CD14-positive monocyte (primary cell): Measurements from ENCODE around the gene SMG6. TPM values are rescaled to one million over a fixed set of nuclear protein-coding genes. Genes with fewer than 3 reads are reported as not detected.

Source experiments
- DNase-seq, 3 donors: peaks; one replicate each; pipeline ENCODE4 v3.0.0-alpha.2; 2011 to 2022
- H2AFZ ChIP-seq: 2 replicates; pipeline ENCODE4 v1.6.0; 2012; ENCODE audit warnings: mild to moderate bottlenecking, low read depth, low read length, inconsistent platforms; ENCODE audit not compliant: insufficient read depth, poor library complexity, severe bottlenecking
- H3K27ac ChIP-seq, 2 donors: 1 replicate in 1 of 2; 2 replicates in 1 of 2; pipeline ENCODE4 v1.5.1; 2012 to 2013; ENCODE audit warnings: low read length in 2 of 2, control low read depth in 1 of 2, inconsistent platforms in 1 of 2, low read depth in 1 of 2, mild to moderate bottlenecking in 1 of 2
- H3K27me3 ChIP-seq, 2 donors: one replicate each; pipeline versions ENCODE4 v1.6.0 to v1.6.1; 2011 to 2013; ENCODE audit warnings: low read length in 2 of 2; ENCODE audit not compliant: control insufficient read depth in 2 of 2, insufficient read depth in 2 of 2
- H3K36me3 ChIP-seq, 2 donors: replicated peaks in 1 of 2; 1 replicate in 1 of 2; 2 replicates in 1 of 2; pipeline versions ENCODE4 v1.5.1 to v1.6.1; 2012 to 2013; ENCODE audit warnings: low read length in 2 of 2, control low read depth in 1 of 2, inconsistent platforms in 1 of 2, mild to moderate bottlenecking in 1 of 2; ENCODE audit not compliant: insufficient read depth in 2 of 2, control insufficient read depth in 1 of 2
- H3K4me1 ChIP-seq, 2 donors: 1 replicate in 1 of 2; 2 replicates in 1 of 2; pipeline versions ENCODE4 v1.5.1 to v1.6.1; 2012 to 2013; ENCODE audit warnings: low read length in 2 of 2, control low read depth in 1 of 2, inconsistent platforms in 1 of 2, mild to moderate bottlenecking in 1 of 2, moderate library complexity in 1 of 2; ENCODE audit not compliant: insufficient read depth in 2 of 2, control insufficient read depth in 1 of 2
- H3K4me2 ChIP-seq: replicated peaks from 2 replicates; pipeline ENCODE3; 2012; ENCODE audit warnings: low read length, moderate library complexity, mild to moderate bottlenecking; ENCODE audit not compliant: poor library complexity, severe bottlenecking; ENCODE audit errors: extremely low read depth
- H3K4me3 ChIP-seq, 3 experiments: fragments of 200-600 bp in 1 of 3; sonication (generic) in 1 of 3; replicated peaks in 1 of 3; 1 replicate in 2 of 3; 2 replicates in 1 of 3; pipeline ENCODE4 v1.5.1; 2011 to 2013; ENCODE audit warnings: low read length in 3 of 3, mild to moderate bottlenecking in 3 of 3, control low read depth in 2 of 3, low read depth in 2 of 3, inconsistent platforms in 1 of 3, moderate library complexity in 1 of 3
- H3K79me2 ChIP-seq: 2 replicates; pipeline ENCODE4 v1.6.0; 2012; ENCODE audit warnings: mild to moderate bottlenecking, control low read depth, inconsistent platforms, low read length, moderate library complexity; ENCODE audit not compliant: insufficient read depth
- H3K9ac ChIP-seq: 2 replicates; pipeline ENCODE4 v1.6.0; 2017; ENCODE audit warnings: low read length, mild to moderate bottlenecking; ENCODE audit not compliant: insufficient read depth, poor library complexity, severe bottlenecking
- H3K9me3 ChIP-seq, 2 donors: replicated peaks in 1 of 2; 1 replicate in 1 of 2; 2 replicates in 1 of 2; pipeline versions ENCODE4 v1.5.1 to v1.6.1; 2012 to 2013; ENCODE audit warnings: low read length in 2 of 2, control low read depth in 1 of 2; ENCODE audit not compliant: control insufficient read depth in 1 of 2, insufficient read depth in 1 of 2
- H4K20me1 ChIP-seq: 2 replicates; pipeline ENCODE4 v1.6.0; 2012; ENCODE audit warnings: mild to moderate bottlenecking, low read length, control low read depth, moderate library complexity; ENCODE audit not compliant: insufficient read depth
- H3K27ac Mint-ChIP-seq, 7 donors: one replicate each; pipeline ENCODE4 v1.8.0; 2020; ENCODE audit warnings: mild to moderate bottlenecking in 7 of 7, mixed read lengths in 7 of 7, moderate library complexity in 6 of 7, inconsistent platforms in 2 of 7
- H3K27me3 Mint-ChIP-seq, 3 donors: one replicate each; pipeline ENCODE4 v1.8.0; 2021 to 2022; ENCODE audit warnings: low read depth in 3 of 3, mild to moderate bottlenecking in 3 of 3, mixed read lengths in 3 of 3, moderate library complexity in 3 of 3, inconsistent platforms in 1 of 3
- H3K36me3 Mint-ChIP-seq, 2 donors: one replicate each; pipeline ENCODE4 v1.8.0; 2020; ENCODE audit warnings: mixed read lengths in 2 of 2, inconsistent platforms in 1 of 2, mild to moderate bottlenecking in 1 of 2
- H3K4me1 Mint-ChIP-seq: one replicate; pipeline ENCODE4 v1.8.0; 2020; ENCODE audit warnings: mild to moderate bottlenecking, mixed read lengths
- H3K4me3 Mint-ChIP-seq, 2 donors: one replicate each; pipeline ENCODE4 v1.8.0; 2020; ENCODE audit warnings: mild to moderate bottlenecking in 2 of 2, mixed read lengths in 2 of 2, moderate library complexity in 1 of 2
- H3K9me3 Mint-ChIP-seq, 7 donors: one replicate each; pipeline ENCODE4 v1.8.0; 2020 to 2022; ENCODE audit warnings: mixed read lengths in 7 of 7, mild to moderate bottlenecking in 6 of 7, moderate library complexity in 6 of 7, inconsistent platforms in 2 of 7
- WGBS: methylation state at CpG from one replicate; pipeline ENCODE4 v1.1.5; 2013; ENCODE audit warnings: missing lambda C conversion rate; ENCODE audit not compliant: insufficient coverage; 5-methylcytosine and 5-hydroxymethylcytosine counted together
- intact Hi-C, 2 donors: fragments of 100-400 bp; cut with micrococcal nuclease; formaldehyde crosslinking; loops; one replicate each; pipeline versions ENCODE4 v1.15.0 to v1.15.1; 2023
- polyA plus RNA-seq, 3 donors: library from polyadenylated mRNA; depleted of rRNA in 1 of 3; unstranded in 2 of 3; stranded (reverse) in 1 of 3; fragments of 300-500 nt in 2 of 3; fragments of >200 nt in 1 of 3; fragmentation: Illumina TruSeq in 2 of 3; gene quantifications; 1 replicate in 2 of 3; 2 replicates in 1 of 3; pipeline ENCODE4 v1.2.3, GENCODE V29; 2012 to 2021
- TF ChIP-seq, protein P1 (sequence below): fragments of 200-600 bp; IDR thresholded peaks from one replicate; pipeline ENCODE4 v1.8.0; 2022; ENCODE audit warnings: antibody characterized with exemption, mild to moderate bottlenecking

The SMG6 gene
- polyA plus RNA-seq, 3 donors = 0.67 to 7.1 (median 1.1) TPM

DNA sequence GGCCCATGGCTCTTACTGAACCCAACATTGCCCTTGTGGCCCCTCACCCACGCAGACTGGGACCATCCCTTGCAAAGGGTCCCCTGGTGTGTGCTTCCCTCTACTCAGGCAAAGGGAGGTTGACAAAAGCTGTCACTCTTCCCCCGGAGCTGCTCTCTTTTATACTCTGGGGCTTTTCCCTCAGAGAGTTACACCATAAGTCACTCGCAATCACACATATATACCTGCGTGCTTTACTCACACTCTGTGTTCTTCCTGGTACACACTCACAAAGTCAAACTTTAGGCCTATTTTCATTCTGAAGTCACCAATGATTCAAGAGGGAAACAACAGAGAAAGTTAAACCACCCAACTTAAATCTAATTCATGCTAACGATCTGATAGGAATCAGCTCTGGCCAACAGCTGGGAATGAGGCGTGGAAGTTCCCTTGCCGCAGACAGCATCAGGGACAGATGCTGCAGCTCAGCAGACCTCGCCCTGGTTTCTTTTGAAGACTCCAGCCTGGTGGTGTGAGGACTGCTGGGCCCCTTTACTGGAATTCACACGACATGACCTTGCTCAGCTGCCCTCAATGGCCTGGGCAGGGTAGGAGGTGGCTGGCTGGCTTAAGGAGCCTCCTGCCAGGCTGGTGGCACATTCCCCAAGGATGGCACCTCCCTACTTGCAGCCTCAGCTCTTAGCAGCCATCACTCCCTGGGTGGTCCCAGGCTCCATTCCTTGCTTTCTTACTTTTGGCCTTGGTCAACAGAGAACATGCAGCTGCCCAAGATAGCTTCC, 221.4 kb downstream of the SMG6 start:
- no peak for DNase-seq
- H3K27ac Mint-ChIP-seq = peak overlapping the region in 3 of 7 donors; percentile 47 to 83 (median 50)

DNA sequence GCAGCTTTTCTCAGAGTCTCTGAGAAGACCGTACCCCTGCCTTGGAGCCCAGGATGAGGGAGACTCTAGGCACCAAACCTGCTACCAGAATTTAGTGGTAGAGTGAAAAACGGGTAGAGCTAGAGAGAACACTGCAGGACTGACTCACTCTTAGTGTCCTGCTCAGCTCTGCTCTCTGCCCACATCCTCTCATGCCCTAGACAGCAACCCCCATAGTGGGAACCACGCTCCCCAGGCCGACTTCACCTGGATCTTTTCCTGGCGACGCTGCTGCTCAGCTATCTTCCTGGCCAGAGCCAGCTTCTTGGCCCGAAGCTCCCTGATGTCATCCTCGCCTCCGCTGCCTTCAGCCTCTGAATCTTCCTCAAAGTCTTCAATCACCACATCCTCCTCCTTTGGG, 222.0 kb downstream of the SMG6 start:
- Histone ChIP-seq H3K4me3 (no peak overlapping the region), H3K36me3 (peaks cover 16 to 48% of the 10 kb centered on the region in 2 donors), H3K4me2 (no peak overlapping the region), H2AFZ (no peak overlapping the region), H3K79me2 (no peaks in the 10 kb centered on the region), H3K27me3 (peaks cover 0 to 6% of the 10 kb centered on the region in 2 donors), H4K20me1 (no peaks in the 10 kb centered on the region), H3K9me3 (no peaks in the 10 kb centered on the region), H3K4me1 (peaks cover 43 to 50% of the 10 kb centered on the region in 2 donors), H3K9ac (no peak overlapping the region), H3K27ac (no peak overlapping the region)
- Mint-ChIP-seq H3K9me3 (peaks cover 0 to 3% (median 0%) of the 10 kb centered on the region in 7 donors), H3K27me3 (peaks cover 9 to 28% (median 24%) of the 10 kb centered on the region in 3 donors), H3K27ac (peak overlapping the region in 3 of 7 donors; percentile 43 to 83 (median 47)), H3K36me3 (peaks cover 75 to 77% of the 10 kb centered on the region in 2 donors), H3K4me3 (peak overlapping the region in 1 of 2 donors; percentile 38), H3K4me1 (peaks cover 44% of the 10 kb centered on the region)
- 99% methylated on average over 7 of the region's 9 CpGs for WGBS
- intact Hi-C loops = loop anchor here in 1 of 2 donors (5.0 kb wide), 1 partner anchor 41 kb away; no protein-coding TSS in a partner anchor
- TF ChIP-seq, protein P1, sequence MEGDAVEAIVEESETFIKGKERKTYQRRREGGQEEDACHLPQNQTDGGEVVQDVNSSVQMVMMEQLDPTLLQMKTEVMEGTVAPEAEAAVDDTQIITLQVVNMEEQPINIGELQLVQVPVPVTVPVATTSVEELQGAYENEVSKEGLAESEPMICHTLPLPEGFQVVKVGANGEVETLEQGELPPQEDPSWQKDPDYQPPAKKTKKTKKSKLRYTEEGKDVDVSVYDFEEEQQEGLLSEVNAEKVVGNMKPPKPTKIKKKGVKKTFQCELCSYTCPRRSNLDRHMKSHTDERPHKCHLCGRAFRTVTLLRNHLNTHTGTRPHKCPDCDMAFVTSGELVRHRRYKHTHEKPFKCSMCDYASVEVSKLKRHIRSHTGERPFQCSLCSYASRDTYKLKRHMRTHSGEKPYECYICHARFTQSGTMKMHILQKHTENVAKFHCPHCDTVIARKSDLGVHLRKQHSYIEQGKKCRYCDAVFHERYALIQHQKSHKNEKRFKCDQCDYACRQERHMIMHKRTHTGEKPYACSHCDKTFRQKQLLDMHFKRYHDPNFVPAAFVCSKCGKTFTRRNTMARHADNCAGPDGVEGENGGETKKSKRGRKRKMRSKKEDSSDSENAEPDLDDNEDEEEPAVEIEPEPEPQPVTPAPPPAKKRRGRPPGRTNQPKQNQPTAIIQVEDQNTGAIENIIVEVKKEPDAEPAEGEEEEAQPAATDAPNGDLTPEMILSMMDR = no peak
- no peak for DNase-seq

More for the DNA sequence above, 221.4 kb downstream of the SMG6 start:
- peaks cover 72 to 75% of the 10 kb centered on the region in 2 donors for H3K36me3 Mint-ChIP-seq
- WGBS = 98% methylated on average over 7 of the region's 9 CpGs
- intact Hi-C loops = loop anchor here in 1 of 2 donors (5.0 kb wide), 1 partner anchor 40 kb away; no protein-coding TSS in a partner anchor
- peaks cover 50% of the 10 kb centered on the region for H3K4me1 Mint-ChIP-seq
- H3K9me3 ChIP-seq = no peaks in the 10 kb centered on the region
- H3K79me2 ChIP-seq = no peaks in the 10 kb centered on the region
- no peak overlapping the region for H3K4me2 ChIP-seq
- H3K9me3 Mint-ChIP-seq = peaks cover 0 to 3% (median 0%) of the 10 kb centered on the region in 7 donors
- peaks cover 0 to 6% of the 10 kb centered on the region in 2 donors for H3K27me3 ChIP-seq
- H3K27me3 Mint-ChIP-seq = peaks cover 15 to 33% (median 26%) of the 10 kb centered on the region in 3 donors
- peaks cover 48 to 52% of the 10 kb centered on the region in 2 donors for H3K4me1 ChIP-seq
- peaks cover 14 to 42% of the 10 kb centered on the region in 2 donors for H3K36me3 ChIP-seq
- H3K27ac ChIP-seq = no peak overlapping the region
- no peak overlapping the region for H3K9ac ChIP-seq
- TF ChIP-seq, protein P1 = no peak
- no peak overlapping the region for H2AFZ ChIP-seq
- peak overlapping the region; percentile 15 to 38 for H3K4me3 Mint-ChIP-seq
- H4K20me1 ChIP-seq = no peaks in the 10 kb centered on the region
- H3K4me3 ChIP-seq = no peak overlapping the region
